HG03565 (cell line): ENCODE results near the gene SALL3.
"Not testable (repeated sequence)": the region's sequence is repeated elsewhere in the genome, so short reads cannot be mapped to it uniquely, and the experiment has no call there.

ENCODE experiments used
- ATAC-seq: cut with Tn5 transposase; IDR thresholded peaks from one replicate; pipeline ENCODE4 v1.9.1; 2021; ENCODE audit warnings: mild to moderate bottlenecking, moderate library complexity; ENCODE audit not compliant: unreplicated experiment

The SALL3 gene

GRCh38 chr18:78979730-78980278, at the start of gene SALL3:
Gene SALL3, plus strand, starts transcription at chr18:78979818. Its CDS starts 457 bp downstream, at chr18:78980275.
- no peak for ATAC-seq

GRCh38 chr18:78932281-78932680, 47.3 kb upstream of the SALL3 start:
- ATAC-seq, result no peak

GRCh38 chr18:78934003-78934402, 45.6 kb upstream of the SALL3 start:
- no peak for ATAC-seq

GRCh38 chr18:78934551-78935225, 44.9 kb upstream of the SALL3 start:
- no peak for ATAC-seq

GRCh38 chr18:78935406-78935805, 44.2 kb upstream of the SALL3 start:
- ATAC-seq, result no peak

- ATAC-seq, result no peak
These were observed 43.2 kb upstream of the SALL3 start for GRCh38 chr18:78936251-78937005.

GRCh38 chr18:78937166-78937565, 42.5 kb upstream of the SALL3 start:
- ATAC-seq, result no peak

- ATAC-seq, result no peak
These were observed 40.5 kb upstream of the SALL3 start for GRCh38 chr18:78939105-78939504.

GRCh38 chr18:78939734-78940494, 39.7 kb upstream of the SALL3 start:
- ATAC-seq, result no peak

GRCh38 chr18:78942236-78942635, 37.4 kb upstream of the SALL3 start:
- not testable (repeated sequence) for ATAC-seq

GRCh38 chr18:78945628-78946027, 34.0 kb upstream of the SALL3 start:
- ATAC-seq, result no peak

GRCh38 chr18:78947291-78947690, 32.3 kb upstream of the SALL3 start:
- no peak for ATAC-seq

GRCh38 chr18:78948221-78948620, 31.4 kb upstream of the SALL3 start:
- ATAC-seq, result no peak

- no peak for ATAC-seq
These were observed 30.9 kb upstream of the SALL3 start for GRCh38 chr18:78948707-78949106.

GRCh38 chr18:78949216-78949615, 30.4 kb upstream of the SALL3 start:
- no peak for ATAC-seq

GRCh38 chr18:78950386-78950785, 29.2 kb upstream of the SALL3 start:
- no peak for ATAC-seq

- no peak for ATAC-seq
These were observed 26.1 kb upstream of the SALL3 start for GRCh38 chr18:78953566-78953965.

- ATAC-seq, result no peak
These were observed 24.6 kb upstream of the SALL3 start for GRCh38 chr18:78955051-78955450.

- ATAC-seq, result no peak
These were observed 22.5 kb upstream of the SALL3 start for GRCh38 chr18:78957140-78957539.

- no peak for ATAC-seq
These were observed 18.9 kb upstream of the SALL3 start for GRCh38 chr18:78960709-78961108.

GRCh38 chr18:78962098-78962497, 17.5 kb upstream of the SALL3 start:
- ATAC-seq, result no peak
